LNCAP (cell line): ENCODE results near the gene PODNL1.

Source experiments
- TF ChIP-seq, protein P1 (sequence below): fragments of 450-650 bp; IDR thresholded peaks from 2 replicates; pipeline ENCODE4 v1.5.1; 2017; ENCODE audit warnings: mild to moderate bottlenecking

PODNL1 gene

DNA sequence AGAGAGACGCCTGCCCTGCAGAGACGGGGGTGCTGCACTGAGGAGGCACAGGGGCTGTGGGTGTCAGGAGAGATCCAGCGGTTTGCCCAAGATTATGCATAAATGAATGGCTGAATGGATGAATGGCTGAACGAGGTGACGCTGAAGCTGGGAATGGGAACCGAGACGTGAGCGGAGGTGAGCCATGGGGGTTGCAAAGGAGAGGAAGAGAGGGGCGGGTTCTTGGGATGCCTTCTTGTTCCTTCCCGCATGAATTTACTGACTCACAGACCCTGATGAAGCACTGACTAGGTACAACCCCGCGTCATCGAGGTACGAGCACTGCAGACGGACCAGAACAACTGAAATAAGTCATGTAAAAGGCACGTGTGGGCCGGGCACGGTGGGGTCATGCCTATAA, 30.8 kb upstream of the PODNL1 start:
- TF ChIP-seq, protein P1, sequence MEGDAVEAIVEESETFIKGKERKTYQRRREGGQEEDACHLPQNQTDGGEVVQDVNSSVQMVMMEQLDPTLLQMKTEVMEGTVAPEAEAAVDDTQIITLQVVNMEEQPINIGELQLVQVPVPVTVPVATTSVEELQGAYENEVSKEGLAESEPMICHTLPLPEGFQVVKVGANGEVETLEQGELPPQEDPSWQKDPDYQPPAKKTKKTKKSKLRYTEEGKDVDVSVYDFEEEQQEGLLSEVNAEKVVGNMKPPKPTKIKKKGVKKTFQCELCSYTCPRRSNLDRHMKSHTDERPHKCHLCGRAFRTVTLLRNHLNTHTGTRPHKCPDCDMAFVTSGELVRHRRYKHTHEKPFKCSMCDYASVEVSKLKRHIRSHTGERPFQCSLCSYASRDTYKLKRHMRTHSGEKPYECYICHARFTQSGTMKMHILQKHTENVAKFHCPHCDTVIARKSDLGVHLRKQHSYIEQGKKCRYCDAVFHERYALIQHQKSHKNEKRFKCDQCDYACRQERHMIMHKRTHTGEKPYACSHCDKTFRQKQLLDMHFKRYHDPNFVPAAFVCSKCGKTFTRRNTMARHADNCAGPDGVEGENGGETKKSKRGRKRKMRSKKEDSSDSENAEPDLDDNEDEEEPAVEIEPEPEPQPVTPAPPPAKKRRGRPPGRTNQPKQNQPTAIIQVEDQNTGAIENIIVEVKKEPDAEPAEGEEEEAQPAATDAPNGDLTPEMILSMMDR = no peak

DNA sequence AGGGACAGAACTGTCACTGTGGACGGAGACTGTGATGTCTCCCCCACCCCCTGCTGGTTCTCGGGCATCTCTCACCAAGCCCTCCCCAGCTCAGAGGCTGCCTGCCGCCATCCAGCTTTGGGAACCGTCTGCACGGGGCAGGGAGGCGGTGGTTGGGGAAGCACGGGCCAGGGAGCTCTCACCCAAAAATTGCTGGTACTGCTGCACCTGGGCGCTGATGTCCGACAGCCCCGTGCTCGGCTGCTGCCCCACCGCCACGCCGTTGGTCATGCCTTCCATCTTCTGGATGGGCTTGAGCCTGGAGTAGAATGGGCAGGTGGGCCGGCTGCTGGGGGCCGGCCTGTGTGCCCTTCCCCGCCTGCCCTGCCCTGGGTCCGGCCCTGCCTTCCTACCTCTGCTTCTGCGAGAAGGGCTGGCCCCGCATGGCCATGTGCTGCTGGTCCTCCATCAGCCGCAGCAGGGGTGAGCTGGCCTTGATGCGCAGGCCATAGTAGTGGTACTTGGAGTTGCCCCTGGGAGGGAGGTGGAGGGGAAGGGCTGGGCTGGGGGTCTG, 30.2 kb upstream of the PODNL1 start:
- TF ChIP-seq, protein P1 = no peak

DNA sequence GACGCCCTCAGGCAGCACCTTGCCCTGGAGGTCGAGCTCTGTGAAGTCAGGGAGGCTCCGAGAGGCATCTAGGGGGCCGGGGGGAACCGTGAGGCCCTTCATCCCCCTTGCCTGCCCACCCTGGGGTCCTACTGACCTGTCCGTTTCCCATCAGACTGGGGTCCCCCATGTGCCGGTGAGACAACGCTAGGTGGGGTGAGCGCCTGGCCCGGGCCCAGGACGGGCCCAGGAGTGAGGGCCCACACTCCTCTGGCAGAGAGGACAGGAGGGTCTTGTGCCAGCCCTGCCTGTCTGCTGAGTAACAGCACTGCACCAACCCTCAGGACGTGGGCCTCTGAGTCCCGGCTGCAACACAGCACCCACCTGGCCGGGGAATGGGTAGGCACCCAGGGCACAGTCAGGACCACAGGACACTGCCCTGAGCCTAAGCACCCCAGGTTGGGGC, 28.5 kb upstream of the PODNL1 start:
- TF ChIP-seq, protein P1 = no peak

DNA sequence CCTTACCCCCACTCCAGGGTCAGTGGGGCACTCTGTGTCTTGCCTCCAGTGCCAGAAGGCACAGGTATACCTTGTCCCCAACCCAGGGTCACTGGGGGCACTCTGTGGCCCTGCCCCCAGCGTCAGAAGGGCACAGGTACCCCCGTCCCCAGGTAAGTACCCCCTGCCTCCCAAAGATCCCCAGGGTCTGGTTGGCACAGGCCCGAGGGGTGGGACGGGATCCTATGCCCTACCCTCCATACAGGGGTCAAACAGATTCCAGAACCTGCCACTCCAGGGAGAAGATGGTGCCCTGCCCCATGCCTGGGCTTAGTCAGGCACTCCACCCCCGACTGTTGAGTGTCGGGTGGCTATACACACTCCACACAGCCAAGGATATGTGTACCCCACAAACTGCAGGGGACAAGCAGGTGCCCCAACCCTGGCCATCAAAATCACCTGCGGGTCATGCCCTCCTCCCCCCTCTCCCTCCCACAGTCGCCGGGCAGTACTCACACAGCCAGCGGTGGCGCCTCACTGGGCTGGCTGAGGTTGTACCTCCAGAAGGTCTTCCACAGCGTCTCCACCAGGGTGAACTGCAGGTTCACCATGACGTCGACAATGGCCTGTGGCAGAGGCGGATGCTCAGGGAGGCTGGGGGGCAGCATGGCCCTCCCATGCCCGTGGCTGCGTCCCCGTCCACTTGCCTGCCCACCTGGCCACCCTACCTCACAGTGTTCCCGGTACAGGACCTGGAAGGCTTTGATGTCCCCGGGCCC, 27.9 kb upstream of the PODNL1 start:
- TF ChIP-seq, protein P1 = no peak

DNA sequence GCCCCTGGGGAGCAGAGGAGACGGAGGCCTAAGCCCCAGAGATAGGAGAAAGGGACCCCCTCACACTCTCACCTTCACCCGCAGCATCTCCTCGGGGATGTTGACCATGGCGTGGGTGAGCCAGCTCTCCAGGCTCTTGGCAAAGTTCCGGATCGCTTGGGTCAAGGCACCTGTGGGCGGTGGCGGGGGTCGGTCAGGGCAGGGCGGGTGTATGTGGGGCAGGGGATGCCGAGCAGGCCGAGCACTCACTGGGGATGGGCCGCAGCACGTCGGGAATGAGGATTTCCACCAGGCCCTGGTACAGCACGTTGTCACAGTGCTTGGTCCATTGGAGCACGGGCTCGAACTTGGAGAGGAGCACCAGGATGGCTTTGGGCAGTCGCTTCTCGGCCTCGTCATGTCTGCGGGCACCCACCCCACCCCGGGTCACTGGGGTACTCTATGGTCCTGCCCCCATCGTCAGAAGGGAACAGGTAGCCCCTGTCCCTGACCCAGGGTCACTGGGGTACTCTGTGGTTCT, 27.2 kb upstream of the PODNL1 start:
- TF ChIP-seq, protein P1 = no peak

DNA sequence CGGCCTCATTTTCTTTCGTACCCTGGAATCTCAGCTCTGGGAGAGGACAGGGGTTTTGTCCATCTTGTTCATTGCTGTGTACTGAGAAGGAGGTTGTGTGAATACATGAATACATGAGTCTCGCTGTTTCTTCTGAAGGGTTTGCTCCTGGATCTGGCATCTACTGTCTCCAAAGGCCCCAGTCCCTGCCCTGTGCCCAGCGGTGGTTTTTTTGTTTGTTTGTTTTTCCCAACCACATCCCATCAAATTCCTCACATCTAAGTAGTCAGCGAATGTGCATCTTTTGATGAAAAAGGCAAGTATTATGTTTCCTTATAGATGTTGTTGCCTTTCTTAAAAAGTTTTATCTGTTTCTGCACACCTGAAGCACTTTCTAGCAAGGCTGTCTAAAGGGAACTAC, 26.6 kb upstream of the PODNL1 start:
- TF ChIP-seq, protein P1 = no peak

DNA sequence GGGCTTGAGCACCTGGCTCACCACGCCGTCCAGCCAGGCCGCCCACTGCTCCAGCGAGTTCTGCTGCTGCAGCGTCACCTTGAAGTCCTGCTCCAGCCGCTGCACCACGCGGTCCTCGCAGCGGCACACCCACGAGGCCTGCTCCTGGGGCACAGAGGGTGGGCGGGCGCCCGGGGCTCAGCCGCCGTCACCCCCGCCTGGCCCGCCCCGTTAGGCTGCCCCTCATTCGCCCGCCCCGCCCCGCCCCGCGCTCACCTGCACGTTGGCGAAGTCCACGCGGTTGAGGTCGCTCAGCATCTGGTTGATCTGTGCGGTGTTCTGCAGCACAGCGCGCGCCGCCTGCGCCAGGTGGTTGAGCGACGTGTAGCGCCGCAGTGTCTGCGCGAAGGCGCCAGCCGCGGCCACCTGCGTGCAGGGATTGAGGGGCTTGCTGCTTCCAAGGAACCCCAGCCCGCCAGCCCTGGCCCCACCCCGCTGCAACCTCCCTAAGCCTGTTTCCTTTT, 25.4 kb upstream of the PODNL1 start:
- TF ChIP-seq, protein P1 = no peak
